ENCODE results near the gene NANOGP8.
"Not testable (repeated sequence)": the region's sequence is repeated elsewhere in the genome, so short reads cannot be mapped to it uniquely, and the experiment has no call there.

Gene NANOGP8, protein sequence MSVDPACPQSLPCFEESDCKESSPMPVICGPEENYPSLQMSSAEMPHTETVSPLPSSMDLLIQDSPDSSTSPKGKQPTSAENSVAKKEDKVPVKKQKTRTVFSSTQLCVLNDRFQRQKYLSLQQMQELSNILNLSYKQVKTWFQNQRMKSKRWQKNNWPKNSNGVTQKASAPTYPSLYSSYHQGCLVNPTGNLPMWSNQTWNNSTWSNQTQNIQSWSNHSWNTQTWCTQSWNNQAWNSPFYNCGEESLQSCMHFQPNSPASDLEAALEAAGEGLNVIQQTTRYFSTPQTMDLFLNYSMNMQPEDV

DNA sequence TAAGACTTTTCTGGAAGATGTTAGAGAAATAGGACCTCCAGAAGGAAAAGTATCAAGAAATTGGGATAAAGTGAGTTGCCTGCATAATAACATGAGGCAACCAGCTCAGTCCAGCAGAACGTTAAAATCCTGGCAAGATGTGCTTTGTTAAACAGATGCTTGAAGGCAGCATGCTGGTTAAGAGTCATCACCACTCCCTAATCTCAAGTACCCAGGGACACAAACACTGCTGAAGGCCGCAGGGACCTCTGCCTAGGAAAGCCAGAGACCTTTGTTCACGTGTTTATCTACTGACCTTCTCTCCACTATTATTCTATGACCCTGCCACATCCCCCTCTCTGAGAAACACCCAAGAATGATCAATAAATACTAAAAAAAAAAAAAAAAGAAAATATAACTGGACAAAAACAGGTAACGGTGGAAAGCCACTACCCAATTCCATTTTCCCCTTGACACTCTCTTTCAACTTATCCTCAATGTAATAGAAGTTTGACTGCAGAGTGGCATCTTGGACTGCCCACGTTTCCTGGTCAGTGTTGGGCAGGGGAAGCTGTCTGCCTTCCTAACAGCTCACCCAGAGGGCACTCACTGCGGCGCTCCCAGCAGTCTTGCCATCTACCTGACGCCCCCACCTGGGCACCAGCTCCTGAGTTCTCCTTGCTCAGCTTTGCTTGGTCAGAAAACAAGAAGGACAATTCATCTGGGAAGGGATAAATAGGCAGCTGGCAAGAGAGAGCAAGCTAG, at the start of gene NANOGP8:
Gene NANOGP8, minus strand, starts transcription at position 120 of the 744 bp plus-strand sequence. CDS start 185 bp downstream, outside the sequence.
- not testable (repeated sequence) for DNase-seq (ENCODE audit: low read depth)

DNA sequence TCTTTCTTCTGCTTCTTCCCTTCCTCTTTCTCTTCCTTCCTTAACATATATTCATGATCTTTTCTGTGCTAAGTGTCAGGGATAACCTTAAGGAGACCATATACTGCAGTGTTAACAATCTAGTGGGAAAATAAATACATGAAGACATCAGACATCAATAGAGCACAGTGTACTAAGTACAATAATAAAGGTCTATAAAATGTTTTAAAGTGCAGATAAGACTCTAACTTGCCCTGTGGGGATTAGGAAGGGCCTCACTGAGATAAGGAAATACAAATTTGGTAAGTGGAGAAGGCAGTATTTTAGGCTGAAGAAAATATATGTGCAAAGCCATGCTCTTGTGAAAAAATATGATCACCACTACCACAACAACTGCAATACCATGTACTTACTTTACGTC, 49.2 kb upstream of the NANOGP8 start:
- no peak for DNase-seq (ENCODE audit: low read depth)

DNA sequence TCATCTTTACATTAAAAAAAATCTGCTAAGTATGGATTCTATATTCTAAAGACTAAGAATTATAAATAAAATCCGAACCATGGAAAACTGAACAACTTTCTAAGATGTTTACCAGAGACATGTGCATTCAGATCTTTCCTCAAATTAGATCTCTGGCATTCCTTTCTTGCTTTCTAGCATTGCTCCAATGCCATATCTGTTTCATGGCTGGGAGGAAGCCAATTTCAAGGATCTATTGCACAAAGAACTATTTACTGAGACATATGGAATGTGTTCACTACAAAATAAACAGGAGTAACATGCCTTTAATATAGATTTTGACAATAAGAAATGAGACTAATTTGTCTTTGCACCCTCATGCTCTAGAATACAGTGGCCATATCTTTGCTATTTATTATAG, 45.1 kb upstream of the NANOGP8 start:
- DNase-seq (ENCODE audit: low read depth) = no peak

DNA sequence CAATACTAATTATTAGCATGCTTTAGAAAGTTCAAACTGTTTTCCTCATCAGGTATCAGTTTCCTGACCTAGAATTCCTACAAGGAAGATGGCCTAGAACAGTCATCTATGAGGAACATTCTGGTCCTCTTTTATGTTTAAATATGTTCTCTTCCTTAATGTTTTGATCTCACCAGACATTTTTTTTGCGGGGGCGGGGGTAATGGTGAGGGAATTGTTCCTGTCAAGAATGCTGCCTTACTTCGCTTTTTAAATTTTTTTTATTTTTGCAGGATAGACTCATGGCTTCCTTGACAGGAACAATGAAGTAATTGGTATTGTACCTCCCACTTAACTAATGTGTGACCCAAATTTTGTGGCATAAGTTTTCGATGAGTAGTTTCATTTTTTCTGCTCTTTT, 44.3 kb upstream of the NANOGP8 start:
- no peak for DNase-seq (ENCODE audit: low read depth)

DNA sequence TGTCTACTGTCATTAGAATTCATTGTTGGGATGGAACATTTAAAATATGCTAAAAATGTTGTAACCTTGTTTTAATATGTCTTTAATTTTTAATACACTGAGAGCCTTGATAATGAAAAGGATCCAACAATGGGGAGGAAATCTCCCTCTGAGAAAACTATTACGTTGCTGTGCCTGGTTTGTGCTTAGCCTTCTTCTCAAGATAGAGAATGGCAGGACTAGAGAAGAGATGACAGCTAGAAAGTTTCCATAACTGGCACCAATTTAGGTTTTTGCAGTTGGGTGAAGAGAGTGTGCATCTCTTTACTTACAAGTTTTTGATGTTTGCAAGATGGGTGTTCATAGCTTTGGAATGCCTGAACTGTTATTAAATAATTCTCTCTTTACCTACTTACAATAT, 42.6 kb upstream of the NANOGP8 start:
- no peak for DNase-seq (ENCODE audit: low read depth)

DNA sequence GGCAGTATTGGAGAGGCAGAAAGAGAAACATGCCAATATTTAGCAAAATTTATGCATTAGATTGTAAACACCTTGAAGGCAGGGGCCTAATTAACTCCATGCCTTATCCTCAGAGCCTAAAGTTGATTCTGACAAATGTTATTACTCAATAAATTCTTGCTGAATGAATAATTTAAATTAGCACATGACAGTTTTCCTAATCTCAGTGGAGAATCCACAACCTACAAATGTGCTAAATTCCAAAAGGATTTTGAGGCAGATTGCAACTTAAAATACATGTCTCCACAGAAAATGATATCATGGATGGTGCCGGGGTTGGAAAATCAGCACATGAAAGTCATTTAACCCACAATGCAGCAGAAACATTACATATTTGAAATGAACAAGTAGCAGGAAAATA, 41.1 kb upstream of the NANOGP8 start:
- DNase-seq (ENCODE audit: low read depth) = no peak

DNA sequence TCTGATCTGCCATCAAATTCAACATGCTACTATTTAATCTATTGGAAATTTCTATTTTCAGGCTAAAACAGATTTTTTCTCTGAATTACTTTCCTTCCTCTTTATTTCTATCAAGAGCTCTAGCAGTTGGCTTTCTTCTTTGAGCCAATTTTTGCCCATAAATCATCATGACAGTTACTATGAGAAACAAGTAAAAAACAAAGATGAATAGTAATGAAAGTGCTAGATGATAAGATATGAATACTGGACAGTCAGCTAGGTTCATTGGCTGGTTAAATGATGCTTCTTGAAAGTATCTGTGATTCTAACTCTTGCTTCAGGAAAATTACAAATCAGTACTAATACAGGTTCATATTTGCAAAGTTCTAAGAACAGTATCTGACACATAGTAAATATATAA, 38.6 kb upstream of the NANOGP8 start:
- DNase-seq (ENCODE audit: low read depth) = no peak

DNA sequence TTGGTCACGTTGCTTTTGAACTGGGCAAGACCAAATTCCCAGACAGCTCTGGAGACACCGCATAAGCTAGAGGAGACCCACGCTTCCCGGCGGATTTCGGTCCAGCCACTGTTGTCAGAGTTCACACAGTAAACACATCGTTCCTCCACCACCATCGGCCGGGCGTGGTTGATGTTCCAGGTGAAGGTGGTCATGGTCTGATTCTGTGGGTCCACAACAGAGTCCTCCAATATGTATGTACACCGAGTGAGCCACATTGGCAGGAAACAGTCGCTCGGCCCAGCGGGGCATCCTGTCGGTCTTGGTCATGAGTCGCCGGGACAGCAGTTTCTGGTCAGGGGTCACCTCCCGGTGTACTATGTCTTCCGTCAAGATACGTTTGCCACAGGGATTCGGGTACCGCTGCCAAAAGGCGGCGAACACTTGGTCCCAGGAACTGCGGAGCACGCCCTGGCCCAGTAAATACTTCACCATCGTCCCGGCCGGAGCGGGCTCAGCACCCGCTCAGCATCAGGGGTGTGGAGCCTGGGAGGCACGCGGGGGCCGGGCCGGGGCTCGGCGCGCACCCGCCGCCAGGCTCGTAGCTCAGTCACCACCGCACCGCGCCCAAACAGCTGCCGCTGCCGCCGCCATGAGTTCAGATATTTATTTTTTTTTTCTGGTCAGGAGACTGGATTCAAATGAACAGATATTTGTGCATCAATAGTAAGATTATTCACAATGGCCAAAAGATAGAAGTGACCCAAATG, 36.7 kb upstream of the NANOGP8 start:
- no peak for DNase-seq (ENCODE audit: low read depth)

DNA sequence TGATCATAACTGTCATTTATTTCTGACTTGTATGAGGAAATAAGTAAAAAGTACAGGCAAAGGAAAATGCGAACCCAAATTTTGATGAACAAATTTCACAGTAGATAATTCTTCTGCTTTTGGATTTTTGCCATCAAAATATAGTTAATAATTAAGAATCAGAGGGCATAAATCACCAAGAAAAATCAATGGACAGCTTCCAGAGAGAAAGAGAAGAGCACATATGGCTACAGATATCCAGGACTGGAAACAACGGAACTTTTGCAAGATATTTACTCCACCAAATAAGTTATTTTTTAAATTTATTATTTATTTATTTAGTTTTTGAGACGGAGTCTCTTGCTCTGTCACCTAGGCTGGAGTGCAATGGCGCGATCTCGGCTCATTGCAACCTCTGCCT, 35.1 kb upstream of the NANOGP8 start:
- DNase-seq (ENCODE audit: low read depth) = no peak

DNA sequence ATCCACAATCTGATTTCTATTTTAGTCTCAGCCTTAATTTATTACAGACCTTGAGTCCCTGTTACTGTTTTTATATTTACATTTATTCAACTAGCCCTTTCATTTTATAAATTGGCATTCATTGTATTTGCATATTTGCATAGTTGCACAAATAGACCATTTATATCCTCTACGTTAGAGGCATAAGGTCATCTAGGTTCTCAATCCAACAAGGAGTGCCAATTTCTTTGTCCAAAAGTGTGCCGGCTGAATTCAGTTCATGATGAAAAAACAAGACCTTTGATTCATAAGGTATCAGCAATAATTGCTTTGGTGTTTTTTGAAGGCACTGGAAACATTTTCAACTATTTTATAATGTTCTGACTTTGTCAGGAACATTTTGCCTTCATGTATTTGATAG, 33.9 kb upstream of the NANOGP8 start:
- no peak for DNase-seq (ENCODE audit: low read depth)

DNA sequence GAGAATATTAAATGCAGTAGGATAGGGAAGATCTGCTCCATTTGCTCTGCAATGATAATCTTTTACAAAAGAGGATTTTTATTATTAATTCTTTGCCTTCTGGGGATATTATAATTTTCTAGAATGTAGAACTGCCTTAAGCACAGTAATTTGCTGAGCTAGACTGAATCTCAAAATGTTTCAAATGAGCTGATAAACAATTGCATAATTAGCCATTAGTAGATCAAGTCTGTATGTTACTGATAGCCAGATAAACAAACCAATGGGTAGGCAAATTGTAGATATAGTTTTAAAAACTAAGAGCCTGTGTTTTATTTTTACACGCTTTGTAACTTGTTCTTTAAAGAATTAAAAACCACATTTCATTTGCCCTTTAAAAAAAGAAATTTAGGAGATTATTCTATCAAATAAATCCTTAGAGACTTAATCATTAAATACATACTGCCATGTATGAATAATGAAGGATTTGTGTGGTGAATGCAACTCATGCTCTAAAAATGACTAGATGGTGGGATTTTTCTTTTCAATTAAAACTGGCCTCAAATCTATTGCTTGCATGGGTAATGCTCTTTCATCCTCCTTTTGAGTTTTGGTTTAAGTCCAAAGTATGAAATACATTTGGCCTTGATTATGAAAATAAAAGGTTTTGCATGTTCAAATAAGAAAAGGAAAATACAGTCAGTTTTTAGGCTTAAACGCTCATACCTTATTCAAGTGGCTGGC, 32.6 kb upstream of the NANOGP8 start:
- DNase-seq (ENCODE audit: low read depth) = no peak

DNA sequence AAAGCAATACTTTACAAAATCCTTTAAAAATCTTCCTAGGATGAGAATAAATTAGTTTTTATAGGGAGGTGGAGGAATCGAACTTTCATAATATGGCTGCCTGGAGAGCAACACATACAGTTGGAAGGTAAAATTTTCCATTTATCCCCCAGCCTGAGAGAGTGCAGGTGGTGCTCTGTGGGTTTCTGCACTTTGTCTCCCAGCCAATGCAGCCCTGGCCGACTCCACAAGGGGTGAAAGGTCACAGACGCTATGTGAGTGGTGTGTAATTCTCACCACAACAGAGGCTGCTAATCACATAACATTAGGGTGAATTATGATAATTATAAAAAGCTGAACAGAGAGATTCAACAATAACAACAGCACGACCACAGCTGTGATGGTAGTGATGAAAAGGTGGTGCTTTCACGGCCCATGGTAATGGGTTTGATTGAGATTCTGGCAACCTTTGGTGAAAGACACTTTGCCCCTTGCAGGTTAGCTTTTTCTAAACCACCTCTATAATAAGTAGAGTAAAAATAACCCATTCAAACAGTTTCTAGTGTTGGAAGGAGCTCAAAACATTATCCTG, 30.1 kb upstream of the NANOGP8 start:
- DNase-seq (ENCODE audit: low read depth) = no peak

DNA sequence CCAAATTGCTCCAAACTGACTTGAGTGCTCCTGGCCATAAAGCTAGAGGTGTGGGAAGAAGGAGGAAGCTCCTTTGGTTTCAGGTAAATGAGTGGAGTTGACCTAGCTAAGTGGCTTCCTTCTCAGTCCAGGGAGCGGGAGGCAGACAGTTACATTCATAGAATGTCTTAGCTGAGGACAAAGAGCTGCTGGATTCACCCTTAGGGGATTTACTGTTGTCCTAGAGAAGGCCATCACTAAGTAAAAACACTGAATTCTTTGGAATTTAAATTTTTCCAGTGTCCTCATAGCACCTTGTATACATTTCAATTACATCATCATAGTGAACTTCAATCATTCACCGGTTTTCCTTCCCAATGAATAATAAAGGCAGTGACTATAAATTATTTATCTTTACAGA, 27.3 kb upstream of the NANOGP8 start:
- DNase-seq (ENCODE audit: low read depth) = no peak

DNA sequence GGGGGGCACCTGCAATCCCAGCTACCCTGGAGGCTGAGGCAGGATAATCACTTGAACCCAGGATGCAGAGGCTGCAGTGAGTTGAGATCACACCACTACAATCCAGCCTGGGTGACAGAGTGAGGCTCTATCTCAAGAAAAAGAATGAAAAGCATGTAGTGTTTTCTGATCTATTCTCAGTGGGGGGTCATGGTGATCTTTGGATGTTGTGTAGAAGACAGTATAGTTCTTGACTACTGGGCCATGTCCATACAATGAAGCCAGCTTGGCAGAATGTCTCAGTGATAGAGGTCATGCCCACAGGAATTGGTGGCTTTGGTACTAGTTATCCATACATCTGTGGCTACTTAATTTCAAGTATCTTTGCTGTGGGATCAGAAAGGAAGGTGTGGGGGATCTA, 26.8 kb upstream of the NANOGP8 start:
- no peak for DNase-seq (ENCODE audit: low read depth)

DNA sequence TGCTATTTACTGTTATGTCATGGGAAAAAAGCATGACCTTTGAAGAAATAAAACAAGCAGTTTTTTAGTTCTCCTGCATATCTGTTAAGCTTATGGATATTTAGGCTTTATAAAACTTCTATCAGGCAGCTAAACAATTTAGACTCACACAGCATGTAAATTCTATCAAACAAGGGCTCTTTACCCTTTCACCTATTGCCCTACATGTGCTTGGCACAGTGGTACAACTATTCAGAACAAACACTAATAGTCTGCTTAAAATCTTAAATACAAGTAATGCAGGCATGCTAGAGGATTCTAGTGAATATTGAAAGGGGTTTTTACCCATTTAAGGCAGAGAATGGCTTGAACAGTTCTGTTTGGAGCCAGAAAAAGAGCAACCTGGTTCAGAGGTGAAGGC, 23.4 kb upstream of the NANOGP8 start:
- DNase-seq (ENCODE audit: low read depth) = no peak

DNA sequence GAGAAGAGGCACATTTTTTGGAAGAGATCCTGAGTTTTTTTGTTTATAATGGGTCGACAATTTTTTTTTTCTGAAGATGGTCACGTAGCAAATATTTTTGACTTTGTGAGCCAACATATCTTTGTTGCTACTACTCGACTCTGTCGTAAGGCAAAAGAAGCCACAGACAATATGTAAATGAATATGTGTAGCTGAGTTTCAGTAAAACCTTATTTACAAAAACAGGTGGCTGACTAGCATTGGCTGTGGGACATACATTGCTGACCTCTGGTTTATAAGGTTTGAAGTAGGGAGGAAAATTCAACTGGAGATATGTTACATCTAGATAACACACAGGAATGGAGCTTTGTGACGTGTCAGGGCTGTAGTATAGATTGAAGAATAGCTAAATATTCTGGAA, 22.5 kb upstream of the NANOGP8 start:
- no peak for DNase-seq (ENCODE audit: low read depth)

DNA sequence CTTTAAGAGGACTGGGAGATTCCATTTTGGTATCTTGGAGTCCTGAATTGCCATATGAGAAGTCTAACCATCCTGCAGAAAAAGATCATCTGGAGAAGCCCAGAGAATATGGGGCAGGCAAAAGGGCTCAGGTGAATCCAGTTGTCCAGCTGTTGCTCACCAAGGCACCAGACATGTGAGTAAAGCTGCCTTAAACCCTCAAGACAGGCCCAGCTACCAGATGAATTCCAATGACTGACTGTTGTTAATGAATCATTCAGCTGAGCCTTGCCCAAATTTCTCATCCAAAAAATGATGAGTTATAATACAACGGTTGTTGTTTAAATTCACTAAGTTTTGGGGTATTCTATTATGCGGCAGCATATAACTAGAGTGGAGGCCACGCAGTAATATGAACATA, 22.0 kb upstream of the NANOGP8 start:
- DNase-seq (ENCODE audit: low read depth) = no peak

DNA sequence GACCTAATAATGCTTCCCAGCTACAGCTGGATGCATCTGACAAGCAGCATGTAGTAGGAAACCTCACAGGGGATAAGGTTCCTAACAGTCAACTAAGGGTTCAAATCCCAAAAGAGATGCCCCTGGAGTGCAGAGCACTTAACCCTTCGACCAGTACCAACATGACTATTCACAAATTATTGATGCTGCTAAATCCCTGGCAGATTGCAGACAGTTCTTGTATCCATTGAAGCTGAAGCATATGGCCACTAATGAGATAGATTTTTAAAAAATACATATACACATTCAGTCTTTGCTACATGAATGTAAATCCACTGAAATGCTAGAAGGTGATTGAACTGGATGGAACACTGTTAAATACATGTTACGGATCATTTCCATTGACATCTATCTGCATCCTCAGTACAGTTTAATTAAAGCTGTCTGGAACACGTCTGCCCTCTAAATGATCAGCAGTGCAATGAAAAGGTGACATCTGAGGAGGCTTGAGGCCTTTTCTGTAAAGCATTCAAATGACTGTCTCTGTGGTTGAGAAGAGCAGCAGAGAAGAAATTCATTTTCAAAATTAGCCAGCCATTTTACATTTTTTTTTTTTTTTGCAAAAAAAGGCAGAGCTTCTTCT, 19.5 kb upstream of the NANOGP8 start:
- no peak for DNase-seq (ENCODE audit: low read depth)

DNA sequence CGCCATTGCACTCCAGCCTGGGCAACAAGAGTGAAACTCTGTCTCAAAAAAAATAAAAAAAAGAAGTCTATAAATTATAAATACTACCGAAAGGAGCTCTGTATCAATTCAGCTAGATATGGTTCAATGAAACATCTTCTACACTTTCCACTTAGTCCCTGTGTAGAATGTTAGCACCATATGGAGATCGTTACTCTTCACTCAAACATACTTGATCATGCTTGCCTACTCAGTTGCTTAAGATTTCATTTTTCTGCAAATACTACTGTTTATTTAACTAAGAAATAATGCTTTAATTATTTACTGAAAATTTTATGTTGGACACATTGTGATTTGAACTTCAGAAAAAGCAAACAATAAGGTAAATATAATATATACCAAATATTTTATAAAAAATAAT, 17.1 kb upstream of the NANOGP8 start:
- DNase-seq (ENCODE audit: low read depth) = no peak

DNA sequence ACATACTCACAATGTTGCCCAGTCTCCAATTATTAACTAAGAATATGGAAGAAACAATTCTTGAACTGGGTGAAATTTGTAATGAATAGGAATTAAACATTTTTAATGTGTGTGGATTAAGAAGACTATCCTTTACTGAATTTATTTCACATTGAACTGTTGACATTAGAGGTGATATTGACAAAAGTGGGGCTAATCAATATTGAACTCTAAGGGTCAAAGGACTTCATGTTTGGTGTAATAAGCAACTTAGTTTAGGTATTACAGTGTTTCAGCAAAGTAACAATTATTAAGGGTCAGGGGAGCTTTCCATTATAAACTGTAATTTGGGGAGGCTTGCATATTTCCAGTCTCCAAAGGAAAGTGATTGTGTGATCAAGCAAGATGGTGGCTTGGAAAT, 16.2 kb upstream of the NANOGP8 start:
- no peak for DNase-seq (ENCODE audit: low read depth)

DNA sequence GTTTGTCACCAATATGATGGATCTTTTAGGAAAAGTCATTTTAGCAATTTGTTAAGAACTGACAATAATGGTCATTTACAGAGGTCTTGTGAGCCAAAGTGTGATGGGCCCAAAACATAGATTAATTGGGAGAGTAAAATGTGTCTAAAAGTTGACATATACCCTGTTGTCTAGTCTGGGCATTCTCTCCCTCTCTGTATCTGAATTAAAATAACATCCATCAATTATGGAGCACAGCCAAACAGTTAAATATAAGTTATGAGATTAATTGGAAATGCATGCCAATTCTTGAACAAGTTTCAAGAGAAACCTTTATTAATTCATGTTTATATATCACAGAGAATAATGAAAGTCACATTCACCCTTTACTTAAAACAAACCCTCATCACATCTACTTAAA, 13.6 kb upstream of the NANOGP8 start:
- DNase-seq (ENCODE audit: low read depth) = no peak

DNA sequence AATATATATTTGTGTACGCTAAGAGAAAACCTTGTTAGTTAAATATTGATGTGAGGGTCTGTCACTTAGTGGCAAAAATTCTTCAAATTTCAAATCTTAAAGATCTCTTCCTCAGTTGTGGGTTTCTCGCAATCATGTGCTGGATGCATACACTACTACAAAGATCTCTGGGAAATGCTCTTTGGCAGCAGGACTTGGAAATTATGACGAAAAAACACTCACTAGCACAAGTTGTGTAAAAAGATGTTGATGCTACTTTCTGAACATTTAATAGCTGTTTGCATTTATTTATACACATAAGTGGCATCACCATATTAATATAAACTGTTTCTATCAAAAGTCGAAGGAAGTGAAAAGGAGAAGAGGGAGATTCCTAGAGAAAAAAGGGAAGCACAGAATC, 10.8 kb upstream of the NANOGP8 start:
- DNase-seq (ENCODE audit: low read depth) = no peak
